Measurements from ENCODE around the gene TBX6. TPM values are rescaled to one million over a fixed set of nuclear protein-coding genes. Genes with fewer than 3 reads are reported as not detected.

Gene TBX6
- total RNA-seq, 1 donor from 2014 or later = 0.55 TPM

- TF ChIP-seq CTCF (IDR thresholded peaks at IDR 0.05) = peak; percentile 63
- H3K4me1 Mint-ChIP-seq (ENCODE audit: low read depth) = peaks cover 22% of the 10 kb centered on the region
- H3K27ac Mint-ChIP-seq (ENCODE audit: unreplicated experiment) = no peak overlapping the region
- no peaks in the 10 kb centered on the region for H3K27me3 Mint-ChIP-seq (ENCODE audit: low read depth)
- no peaks in the 10 kb centered on the region for H3K36me3 Mint-ChIP-seq (ENCODE audit: low read depth)
- no peak for DNase-seq (ENCODE audit: low spot score)
- H3K9me3 Mint-ChIP-seq (ENCODE audit: low read depth) = no peaks in the 10 kb centered on the region
- H3K4me3 Mint-ChIP-seq (ENCODE audit: unreplicated experiment) = no peak overlapping the region
These were observed 36.7 kb downstream of the TBX6 start for GRCh38 chr16:30054959-30055553.

- no peaks in the 10 kb centered on the region for H3K36me3 Mint-ChIP-seq (ENCODE audit: low read depth)
- H3K9me3 Mint-ChIP-seq (ENCODE audit: low read depth) = no peaks in the 10 kb centered on the region
- peak overlapping the region; percentile 36 for H3K4me3 Mint-ChIP-seq (ENCODE audit: unreplicated experiment)
- H3K27me3 Mint-ChIP-seq (ENCODE audit: low read depth) = no peaks in the 10 kb centered on the region
- no peak for TF ChIP-seq CTCF (IDR thresholded peaks at IDR 0.05)
- DNase-seq (ENCODE audit: low spot score) = no peak
- H3K4me1 Mint-ChIP-seq (ENCODE audit: low read depth) = peaks cover 22% of the 10 kb centered on the region
- no peak overlapping the region for H3K27ac Mint-ChIP-seq (ENCODE audit: unreplicated experiment)
These were observed 37.3 kb downstream of the TBX6 start for GRCh38 chr16:30054451-30054850.

GRCh38 chr16:30053376-30054015, 38.2 kb downstream of the TBX6 start:
- no peaks in the 10 kb centered on the region for H3K27me3 Mint-ChIP-seq (ENCODE audit: low read depth)
- no peak for DNase-seq (ENCODE audit: low spot score)
- H3K4me1 Mint-ChIP-seq (ENCODE audit: low read depth) = peaks cover 22% of the 10 kb centered on the region
- no peak for TF ChIP-seq CTCF (IDR thresholded peaks at IDR 0.05)
- H3K36me3 Mint-ChIP-seq (ENCODE audit: low read depth) = no peaks in the 10 kb centered on the region
- peak overlapping the region; percentile 85 for H3K4me3 Mint-ChIP-seq (ENCODE audit: unreplicated experiment)
- H3K9me3 Mint-ChIP-seq (ENCODE audit: low read depth) = no peaks in the 10 kb centered on the region
- peak overlapping the region; percentile 86 for H3K27ac Mint-ChIP-seq (ENCODE audit: unreplicated experiment)

- peak overlapping the region; percentile 85 for H3K4me3 Mint-ChIP-seq (ENCODE audit: unreplicated experiment)
- H3K27ac Mint-ChIP-seq (ENCODE audit: unreplicated experiment) = peak overlapping the region; percentile 74
- DNase-seq (ENCODE audit: low spot score) = peak; percentile 97
- H3K9me3 Mint-ChIP-seq (ENCODE audit: low read depth) = no peaks in the 10 kb centered on the region
- no peak for TF ChIP-seq CTCF (IDR thresholded peaks at IDR 0.05)
- H3K36me3 Mint-ChIP-seq (ENCODE audit: low read depth) = no peaks in the 10 kb centered on the region
- no peaks in the 10 kb centered on the region for H3K27me3 Mint-ChIP-seq (ENCODE audit: low read depth)
- peaks cover 22% of the 10 kb centered on the region for H3K4me1 Mint-ChIP-seq (ENCODE audit: low read depth)
These were observed 38.9 kb downstream of the TBX6 start for GRCh38 chr16:30052671-30053372.

- peaks cover 22% of the 10 kb centered on the region for H3K4me1 Mint-ChIP-seq (ENCODE audit: low read depth)
- H3K4me3 Mint-ChIP-seq (ENCODE audit: unreplicated experiment) = peak overlapping the region; percentile 61
- H3K9me3 Mint-ChIP-seq (ENCODE audit: low read depth) = no peaks in the 10 kb centered on the region
- no peak for TF ChIP-seq CTCF (IDR thresholded peaks at IDR 0.05)
- no peaks in the 10 kb centered on the region for H3K27me3 Mint-ChIP-seq (ENCODE audit: low read depth)
- no peak for DNase-seq (ENCODE audit: low spot score)
- peak overlapping the region; percentile 98 for H3K27ac Mint-ChIP-seq (ENCODE audit: unreplicated experiment)
- no peaks in the 10 kb centered on the region for H3K36me3 Mint-ChIP-seq (ENCODE audit: low read depth)
These were observed 40.2 kb downstream of the TBX6 start for GRCh38 chr16:30051518-30051917.
